ENCODE data around the gene ETF1.

GRCh38 chr5:138466125-138466899 lies 76.7 kb downstream of the ETF1 start:
- TF ChIP-seq CTCF (IDR thresholded peaks at IDR 0.05) (peak in 1 of 3 experiments; percentile 0), POLR2A (IDR thresholded peaks at IDR 0.05) (no peak)

All from testis (tissue), 2 donors.